Body of pancreas (tissue), 4 donors: Measurements from ENCODE around the gene OGG1.

Experiments used
- CTCF ChIP-seq, 7 experiments: fragments of 450-650 bp in 4 of 7; fragments of 200-600 bp in 3 of 7; sonication (generic) in 3 of 7; IDR thresholded peaks; one replicate each; pipeline ENCODE4 v1.5.1; 2016 to 2019; ENCODE audit warnings: antibody characterized with exemption in 7 of 7
- POLR2A ChIP-seq, 3 donors: fragments of 450-650 bp; IDR thresholded peaks; one replicate each; pipeline ENCODE4 v1.6.1; 2016; ENCODE audit warnings: antibody characterized with exemption in 3 of 3, mild to moderate bottlenecking in 2 of 3

DNA sequence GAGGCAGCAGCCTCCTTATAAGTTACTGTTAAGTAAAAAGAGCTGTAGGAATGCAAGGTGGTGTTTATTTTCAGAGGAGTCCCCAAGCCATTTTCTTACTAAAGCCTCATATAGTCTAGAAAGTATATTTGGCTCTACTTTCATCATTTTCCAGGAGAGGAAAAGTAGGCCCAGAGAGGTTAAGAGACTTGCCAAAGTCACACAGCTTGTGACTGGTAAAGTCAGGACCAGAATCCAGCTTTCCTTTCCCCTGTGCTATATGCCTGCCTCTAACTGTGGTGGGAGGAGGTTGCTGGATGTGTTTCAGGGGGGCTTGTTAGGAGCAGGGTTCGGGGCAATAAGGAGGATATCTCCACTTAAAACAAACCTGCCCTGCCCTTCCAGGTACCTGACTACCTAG is 7.2 kb upstream of the OGG1 start:
- TF ChIP-seq CTCF (IDR thresholded peaks at IDR 0.05) (no peak), POLR2A (IDR thresholded peaks at IDR 0.05) (no peak)
